GM23338 (cell line): ENCODE data around the gene RALY.

ENCODE experiments used
- CREB1 ChIP-seq: fragments of 250-450 bp; sonication (Bioruptor Pico); IDR thresholded peaks from 2 replicates; pipeline ENCODE4 v1.5.0; 2020; ENCODE audit warnings: low read depth, mild to moderate bottlenecking, moderate library complexity
- CTCF ChIP-seq, 2 experiments: fragments of 200-600 bp in 1 of 2; sonication (generic) in 1 of 2; conservative IDR thresholded peaks; 2 replicates each; pipeline versions ENCODE4 v1.5.1 to v1.6.1; 2016 to 2017; ENCODE audit warnings: antibody characterized with exemption in 2 of 2, low read depth in 2 of 2, mild to moderate bottlenecking in 2 of 2, moderate library complexity in 1 of 2
- ETS1 ChIP-seq: IDR thresholded peaks from 2 replicates; pipeline ENCODE4 v1.6.1; 2016; ENCODE audit warnings: antibody characterized with exemption
- EZH2 ChIP-seq: fragments of 200-600 bp; sonication (generic); IDR thresholded peaks from one replicate; pipeline ENCODE4 v1.8.0; 2017; ENCODE audit warnings: antibody characterized with exemption, mild to moderate bottlenecking, low read depth; ENCODE audit not compliant: unreplicated experiment
- EZH2phosphoT487 ChIP-seq: fragments of 200-600 bp; sonication (generic); IDR thresholded peaks from one replicate; pipeline ENCODE4 v1.8.1; 2018; ENCODE audit warnings: antibody characterized with exemption; ENCODE audit not compliant: unreplicated experiment
- JUNB ChIP-seq: IDR thresholded peaks from one replicate; pipeline ENCODE4 v1.6.1; 2016; ENCODE audit warnings: antibody characterized with exemption; ENCODE audit not compliant: unreplicated experiment
- NANOG ChIP-seq: IDR thresholded peaks from 2 replicates; pipeline ENCODE4 v1.6.1; 2016; ENCODE audit warnings: antibody characterized with exemption, borderline replicate concordance
- POLR2AphosphoS5 ChIP-seq: IDR thresholded peaks from 2 replicates; pipeline ENCODE4 v1.6.1; 2016; ENCODE audit warnings: antibody characterized with exemption, low read depth
- REST ChIP-seq: IDR thresholded peaks from one replicate; pipeline ENCODE4 v1.6.1; 2018; ENCODE audit warnings: antibody characterized with exemption; ENCODE audit not compliant: unreplicated experiment
- STAT1 ChIP-seq: IDR thresholded peaks from one replicate; pipeline ENCODE4 v1.6.1; 2016; ENCODE audit warnings: antibody characterized with exemption; ENCODE audit not compliant: unreplicated experiment
- ZNF331 ChIP-seq: fragments of 250-450 bp; sonication (Bioruptor Pico); IDR thresholded peaks from 2 replicates; pipeline ENCODE4 v1.5.0; 2020; ENCODE audit warnings: low read depth, mild to moderate bottlenecking, moderate library complexity
- ZNF462 ChIP-seq: fragments of 250-450 bp; sonication (Bioruptor Pico); IDR thresholded peaks from 2 replicates; pipeline ENCODE4 v1.5.0; 2020; ENCODE audit warnings: mild to moderate bottlenecking, moderate library complexity

GRCh38 chr20:34070079-34070439 lies 76.3 kb downstream of the RALY start:
- TF ChIP-seq CTCF (conservative IDR thresholded peaks at IDR 0.05; ENCODE audit: low read depth in 2 of 2) (no peak), REST (no peak), EZH2 (no peak), POLR2AphosphoS5 (no peak), EZH2phosphoT487 (no peak), CREB1 (CRISPR knock-in tag) (no peak), ZNF462 (CRISPR knock-in tag) (no peak), NANOG (no peak), ETS1 (no peak), STAT1 (no peak), ZNF331 (no peak), JUNB (no peak)
